GM23248 (cell line): ENCODE results near the gene TMEM74B.

Experiments
- EZH2 ChIP-seq: fragments of 200-600 bp; sonication (generic); IDR thresholded peaks from 2 replicates; pipeline ENCODE4 v1.6.1; 2018; ENCODE audit warnings: antibody characterized with exemption, mild to moderate bottlenecking; ENCODE audit not compliant: insufficient read depth, poor library complexity, severe bottlenecking
- EZH2phosphoT487 ChIP-seq: fragments of 200-600 bp; sonication (generic); IDR thresholded peaks from 2 replicates; pipeline ENCODE4 v1.6.1; 2018; ENCODE audit warnings: antibody characterized with exemption, moderate library complexity, mild to moderate bottlenecking, low read depth; ENCODE audit not compliant: insufficient read depth

GRCh38 chr20:1178103-1178502 is 6.7 kb downstream of the TMEM74B start:
- TF ChIP-seq EZH2 (no peak), EZH2phosphoT487 (no peak)
